ENCODE data around the gene TYSND1. TPM values are rescaled to one million over a fixed set of nuclear protein-coding genes. Genes with fewer than 3 reads are reported as not detected.

The TYSND1 gene
- total RNA-seq, 1 experiment from 2014 or later, result 39.3 TPM

GRCh38 chr10:70090951-70091350 is 55.5 kb downstream of the TYSND1 start:
- in situ Hi-C loops (cut with HindIII; ENCODE audit: low pct_unique_long_range_greater_than_20kb, low sequenced_read_pairs), result no loop called here
- ChIA-PET CTCF (interaction anchor here (0.6 kb wide), 1 partner anchor 131 kb away, joined by 6 read pairs; no protein-coding TSS in a partner anchor), POLR2A (no interaction called here)
- intact Hi-C loops (cut with micrococcal nuclease; ENCODE audit: unreplicated experiment), result no loop called here
- Histone ChIP-seq H3K4me1 (ENCODE audit: control insufficient read depth, insufficient read depth, low read length) (no peaks in the 10 kb centered on the region), H3K27me3 (ENCODE audit: control insufficient read depth, insufficient read depth, low read length) (peaks cover 4% of the 10 kb centered on the region; the same call in 1 of the 2 replicates), H3K4me3 (ENCODE audit: low read depth in 2 of 2, low read length in 2 of 2) (no peak overlapping the region), H3K27ac (ENCODE audit: low read length) (no peak overlapping the region), H3K9me3 (ENCODE audit: control insufficient read depth, insufficient read depth, low read depth, low read length) (no peaks in the 10 kb centered on the region), H3K36me3 (ENCODE audit: control insufficient read depth, insufficient read depth, low read length) (no peaks in the 10 kb centered on the region)
- ATAC-seq (no peak), DNase-seq (ENCODE audit: low read depth, low spot score) (no peak)
- no TSS peak for BruUV-seq (replicated peaks)
- TF ChIP-seq REST (IDR thresholded peaks at IDR 0.05; ENCODE audit: insufficient read depth in 1 of 2, low read depth in 2 of 2, low read length in 1 of 2) (no peak), POLR2AphosphoS5 (IDR thresholded peaks at IDR 0.05; ENCODE audit: low read depth, low read length) (no peak), TCF7L2 (IDR thresholded peaks at IDR 0.05; ENCODE audit: low read depth, low read length) (no peak), SIN3A (IDR thresholded peaks at IDR 0.05; ENCODE audit: borderline replicate concordance, insufficient read depth, low read depth, low read length) (no peak)
- TF ChIP-seq, protein P1, sequence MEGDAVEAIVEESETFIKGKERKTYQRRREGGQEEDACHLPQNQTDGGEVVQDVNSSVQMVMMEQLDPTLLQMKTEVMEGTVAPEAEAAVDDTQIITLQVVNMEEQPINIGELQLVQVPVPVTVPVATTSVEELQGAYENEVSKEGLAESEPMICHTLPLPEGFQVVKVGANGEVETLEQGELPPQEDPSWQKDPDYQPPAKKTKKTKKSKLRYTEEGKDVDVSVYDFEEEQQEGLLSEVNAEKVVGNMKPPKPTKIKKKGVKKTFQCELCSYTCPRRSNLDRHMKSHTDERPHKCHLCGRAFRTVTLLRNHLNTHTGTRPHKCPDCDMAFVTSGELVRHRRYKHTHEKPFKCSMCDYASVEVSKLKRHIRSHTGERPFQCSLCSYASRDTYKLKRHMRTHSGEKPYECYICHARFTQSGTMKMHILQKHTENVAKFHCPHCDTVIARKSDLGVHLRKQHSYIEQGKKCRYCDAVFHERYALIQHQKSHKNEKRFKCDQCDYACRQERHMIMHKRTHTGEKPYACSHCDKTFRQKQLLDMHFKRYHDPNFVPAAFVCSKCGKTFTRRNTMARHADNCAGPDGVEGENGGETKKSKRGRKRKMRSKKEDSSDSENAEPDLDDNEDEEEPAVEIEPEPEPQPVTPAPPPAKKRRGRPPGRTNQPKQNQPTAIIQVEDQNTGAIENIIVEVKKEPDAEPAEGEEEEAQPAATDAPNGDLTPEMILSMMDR (IDR thresholded peaks at IDR 0.05), result no peak

- ATAC-seq, result no peak
- ChIA-PET POLR2A (no interaction called here), CTCF (no interaction called here)
- Histone ChIP-seq H3K27ac (ENCODE audit: low read length) (no peak overlapping the region), H3K27me3 (ENCODE audit: control insufficient read depth, insufficient read depth, low read length) (peaks cover 3% of the 10 kb centered on the region; the same call in 1 of the 2 replicates), H3K4me3 (ENCODE audit: low read depth in 2 of 2, low read length in 2 of 2) (no peak overlapping the region), H3K36me3 (ENCODE audit: control insufficient read depth, insufficient read depth, low read length) (no peaks in the 10 kb centered on the region), H3K9me3 (ENCODE audit: control insufficient read depth, insufficient read depth, low read depth, low read length) (no peaks in the 10 kb centered on the region), H3K4me1 (ENCODE audit: control insufficient read depth, insufficient read depth, low read length) (no peaks in the 10 kb centered on the region)
- no peak for DNase-seq (ENCODE audit: low read depth, low spot score)
- in situ Hi-C loops (cut with HindIII; ENCODE audit: low pct_unique_long_range_greater_than_20kb, low sequenced_read_pairs) (no loop called here), intact Hi-C loops (cut with micrococcal nuclease; ENCODE audit: unreplicated experiment) (no loop called here)
- TF ChIP-seq TCF7L2 (IDR thresholded peaks at IDR 0.05; ENCODE audit: low read depth, low read length) (no peak), REST (IDR thresholded peaks at IDR 0.05; ENCODE audit: insufficient read depth in 1 of 2, low read depth in 2 of 2, low read length in 1 of 2) (no peak), POLR2AphosphoS5 (IDR thresholded peaks at IDR 0.05; ENCODE audit: low read depth, low read length) (no peak), SIN3A (IDR thresholded peaks at IDR 0.05; ENCODE audit: borderline replicate concordance, insufficient read depth, low read depth, low read length) (no peak)
- TF ChIP-seq, protein P1 (IDR thresholded peaks at IDR 0.05), result no peak
- BruUV-seq (replicated peaks), result no TSS peak
These were observed 56.5 kb downstream of the TYSND1 start for GRCh38 chr10:70090013-70090412.

Measured in Panc1 (cell line).